ENCODE results near the gene SLC6A8. TPM values are rescaled to one million over a fixed set of nuclear protein-coding genes. Genes with fewer than 3 reads are reported as not detected.
"Not testable (repeated sequence)": the region's sequence is repeated elsewhere in the genome, so short reads cannot be mapped to it uniquely, and the experiment has no call there.

SLC6A8 gene
- polyA plus RNA-seq, 1 donor from 2014 or later: 0.08 TPM

DNA sequence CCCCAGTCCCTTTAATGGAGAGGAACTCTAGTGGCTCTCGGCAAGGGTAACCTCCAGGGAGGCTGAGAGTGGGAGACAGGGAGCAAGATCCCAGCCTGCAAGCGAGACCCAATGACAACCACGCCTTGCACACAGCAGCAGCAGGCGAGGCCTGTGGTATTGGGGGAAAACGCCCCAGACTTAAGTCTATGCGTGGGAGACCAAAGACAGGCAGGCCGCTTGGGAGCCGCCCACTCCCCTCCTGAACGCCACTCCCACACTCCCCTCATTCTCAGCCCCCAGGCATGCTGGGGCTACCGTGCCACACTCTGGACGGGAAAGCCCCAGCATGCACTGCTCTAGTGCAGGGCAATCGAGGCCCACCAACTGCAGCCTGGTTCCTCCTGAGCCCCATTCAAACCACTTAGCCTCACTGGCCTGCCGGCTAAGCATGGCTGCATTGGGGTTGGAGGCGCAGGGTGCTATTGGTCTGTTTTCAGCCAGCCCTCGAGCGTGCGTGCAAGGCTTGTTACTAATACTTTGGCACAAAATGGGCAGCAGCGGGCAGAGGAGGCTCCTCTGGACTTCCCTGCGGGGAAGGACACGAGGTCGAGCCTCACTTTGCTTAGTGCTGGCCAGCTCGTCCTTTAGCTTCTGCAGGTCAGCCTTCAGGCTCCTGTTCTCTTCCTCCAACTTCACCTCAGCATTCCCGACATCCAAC is 14.8 kb downstream of the SLC6A8 start:
- Mint-ChIP-seq H3K4me1 (no peaks in the 10 kb centered on the region), H3K9me3 (no peaks in the 10 kb centered on the region), H3K36me3 (no peaks in the 10 kb centered on the region), H3K27me3 (peaks cover 6% of the 10 kb centered on the region), H3K4me3 (no peak overlapping the region), H3K27ac (no peak overlapping the region)

DNA sequence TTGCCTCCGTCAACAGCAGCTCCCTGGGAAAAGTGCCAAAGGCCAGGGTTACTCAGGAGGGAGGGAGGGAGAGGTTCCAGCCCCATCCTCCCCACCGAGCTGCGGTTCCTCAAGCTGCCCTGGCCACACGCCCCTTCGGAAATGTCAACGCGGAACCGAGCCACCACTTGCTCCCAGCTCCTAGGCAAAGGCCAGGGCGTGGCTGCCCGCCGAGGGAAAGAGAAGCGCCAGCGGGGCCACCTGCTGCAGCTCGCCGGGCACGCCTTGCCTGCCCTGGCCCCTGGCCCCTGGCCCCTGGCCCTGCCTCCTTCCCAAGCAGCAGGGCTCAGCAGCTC is 15.3 kb downstream of the SLC6A8 start:
- H3K4me3 Mint-ChIP-seq: no peak overlapping the region
- H3K36me3 Mint-ChIP-seq: no peaks in the 10 kb centered on the region
- H3K4me1 Mint-ChIP-seq: peaks cover 0 to 2% (median 0%) of the 10 kb centered on the region in 3 donors
- H3K9me3 Mint-ChIP-seq: no peaks in the 10 kb centered on the region
- H3K27me3 Mint-ChIP-seq: peaks cover 8% of the 10 kb centered on the region
- H3K27ac Mint-ChIP-seq: no peak overlapping the region

DNA sequence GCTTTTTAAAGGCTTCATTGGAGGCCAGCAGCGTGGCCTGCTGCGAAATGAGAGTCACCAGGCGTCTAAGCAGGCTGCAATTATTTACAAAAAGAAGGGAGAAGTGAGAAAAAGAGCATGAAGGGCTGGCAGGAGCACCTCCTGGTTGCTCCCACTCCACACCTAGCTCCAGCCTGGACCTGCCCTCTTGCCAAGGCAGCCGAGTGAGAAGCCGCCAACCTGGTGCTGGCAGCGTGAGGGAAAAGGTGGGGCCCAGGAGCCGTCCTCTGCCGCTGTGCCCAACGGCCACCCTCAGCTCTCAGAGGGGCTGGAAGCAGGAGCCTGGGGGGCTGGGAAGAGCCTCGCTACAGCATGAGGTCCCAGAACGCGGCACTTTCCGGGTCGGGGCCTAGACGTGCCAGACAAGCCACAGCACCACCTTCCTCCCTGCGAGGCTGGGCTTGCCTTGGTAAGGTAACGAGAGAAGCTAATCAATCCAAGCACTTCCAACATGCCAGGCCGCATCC is 16.3 kb downstream of the SLC6A8 start:
- no peak overlapping the region for H3K27ac Mint-ChIP-seq
- no peaks in the 10 kb centered on the region for H3K9me3 Mint-ChIP-seq
- H3K4me1 Mint-ChIP-seq: peaks cover 0 to 4% (median 0%) of the 10 kb centered on the region in 3 donors
- H3K36me3 Mint-ChIP-seq: no peaks in the 10 kb centered on the region
- peaks cover 7% of the 10 kb centered on the region for H3K27me3 Mint-ChIP-seq
- no peak overlapping the region for H3K4me3 Mint-ChIP-seq

DNA sequence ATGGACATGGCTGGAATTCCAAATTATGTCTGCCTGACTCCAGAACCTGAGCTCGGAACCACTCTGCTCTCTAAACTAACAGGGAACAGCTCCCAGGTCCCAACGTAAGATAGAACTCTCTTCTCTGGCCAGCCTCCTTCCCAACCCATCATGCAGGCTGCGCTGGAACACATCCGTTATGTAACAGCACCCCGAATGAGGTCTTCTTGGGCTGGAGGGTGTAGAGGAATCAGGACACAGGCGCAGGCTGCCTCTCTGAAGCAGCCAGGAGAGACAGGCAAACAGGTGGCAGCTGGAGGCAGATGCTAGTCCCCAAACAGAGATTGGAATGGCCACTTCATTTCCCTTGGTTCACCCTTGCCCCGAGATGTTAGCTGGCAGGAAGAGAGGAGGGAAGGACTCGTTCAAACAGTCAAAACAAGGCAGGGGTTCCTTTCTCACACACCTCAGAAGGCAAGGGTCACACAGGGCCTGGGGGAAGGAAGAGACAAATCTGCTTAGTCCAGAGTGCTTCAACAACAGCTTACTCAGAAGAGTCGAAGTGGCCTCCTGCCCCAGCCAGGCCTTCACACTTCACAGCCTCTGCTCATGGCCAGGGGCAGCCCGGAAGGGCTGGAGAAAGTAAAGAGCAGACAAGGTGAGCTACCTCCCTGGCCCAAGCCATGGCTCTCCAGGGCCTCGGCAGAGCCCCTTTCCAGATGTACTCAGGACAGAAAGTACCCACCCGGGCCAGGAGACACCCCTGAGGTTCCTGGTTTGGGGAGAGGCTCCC is 17.1 kb downstream of the SLC6A8 start:
- not testable (repeated sequence) for H3K4me3 Mint-ChIP-seq

DNA sequence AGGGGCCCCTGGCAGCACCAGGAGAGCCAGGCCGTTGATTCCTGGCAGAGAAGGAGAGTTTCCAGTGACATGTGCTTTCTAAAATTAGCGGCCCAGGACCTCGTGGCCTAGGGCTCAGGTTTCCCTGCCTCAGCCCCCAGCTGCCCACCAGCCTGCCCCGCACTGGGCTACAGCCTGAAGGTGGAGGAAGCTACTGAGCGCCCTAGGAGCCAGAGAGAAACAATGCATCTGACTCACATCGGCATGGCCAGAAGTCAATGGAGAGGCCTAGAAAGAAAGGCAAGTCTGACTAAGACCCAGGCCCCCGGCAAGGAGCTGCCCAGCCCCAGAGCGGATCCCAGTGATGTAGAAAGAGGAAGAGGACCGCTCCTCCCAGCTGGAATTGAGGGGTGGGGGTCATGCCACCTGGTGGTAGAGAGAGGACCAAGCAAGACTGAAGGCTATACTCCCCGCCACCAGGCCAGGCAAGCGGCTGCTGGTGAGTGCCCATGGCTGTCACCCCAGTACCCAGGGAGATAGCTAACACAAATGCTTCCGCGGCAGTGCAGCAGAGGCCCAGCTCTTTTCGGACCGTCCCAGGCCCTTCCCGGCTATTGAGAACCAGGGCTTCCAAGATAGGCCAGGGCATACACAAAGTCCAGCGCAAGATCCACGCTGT is 17.8 kb downstream of the SLC6A8 start:
- not testable (repeated sequence) for H3K4me3 Mint-ChIP-seq, H3K4me1 Mint-ChIP-seq, H3K27me3 Mint-ChIP-seq, H3K36me3 Mint-ChIP-seq, H3K27ac Mint-ChIP-seq, H3K9me3 Mint-ChIP-seq

More for the DNA sequence above, 17.1 kb downstream of the SLC6A8 start:
- H3K27me3 Mint-ChIP-seq, H3K27ac Mint-ChIP-seq, H3K36me3 Mint-ChIP-seq, H3K9me3 Mint-ChIP-seq, H3K4me1 Mint-ChIP-seq: not testable (repeated sequence)

DNA sequence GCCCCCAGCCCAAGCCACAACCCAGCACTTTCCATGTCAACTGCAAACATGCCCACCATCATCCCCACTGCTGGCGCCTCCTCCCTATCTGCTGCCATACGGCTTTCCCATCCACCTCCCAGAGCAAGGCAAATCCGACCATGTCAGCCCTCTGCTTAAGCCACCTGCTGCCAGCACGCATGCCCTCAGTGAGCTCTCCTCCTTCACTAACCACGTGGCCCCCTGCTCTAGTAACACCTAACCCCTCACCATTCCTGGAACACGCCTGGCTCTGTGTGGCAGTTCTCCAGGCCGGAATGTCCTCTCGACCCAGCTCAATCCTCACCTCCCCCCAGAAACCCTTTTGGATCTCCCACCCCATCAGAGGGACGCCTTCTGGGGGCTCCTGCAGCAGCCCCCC is 19.1 kb downstream of the SLC6A8 start:
- Mint-ChIP-seq H3K27ac (no peak overlapping the region), H3K27me3 (peaks cover 8% of the 10 kb centered on the region), H3K4me3 (no peak overlapping the region), H3K4me1 (peaks cover 0 to 4% (median 0%) of the 10 kb centered on the region in 3 donors), H3K9me3 (no peaks in the 10 kb centered on the region), H3K36me3 (no peaks in the 10 kb centered on the region)

- no peak overlapping the region for H3K27ac Mint-ChIP-seq
- H3K4me1 Mint-ChIP-seq: peaks cover 0 to 4% (median 0%) of the 10 kb centered on the region in 3 donors
- no peaks in the 10 kb centered on the region for H3K36me3 Mint-ChIP-seq
- H3K4me3 Mint-ChIP-seq: no peak overlapping the region
- H3K27me3 Mint-ChIP-seq: peaks cover 8% of the 10 kb centered on the region
- no peaks in the 10 kb centered on the region for H3K9me3 Mint-ChIP-seq
These were observed 19.7 kb downstream of the SLC6A8 start for GRCh38 chrX:153707406-153707805.

- Mint-ChIP-seq H3K27ac (no peak overlapping the region), H3K36me3 (no peaks in the 10 kb centered on the region), H3K27me3 (peaks cover 8% of the 10 kb centered on the region), H3K4me1 (peaks cover 0 to 4% (median 0%) of the 10 kb centered on the region in 3 donors), H3K9me3 (peaks cover 0 to under 1% (median 0%) of the 10 kb centered on the region in 3 donors), H3K4me3 (no peak overlapping the region)
These were observed 20.7 kb downstream of the SLC6A8 start for GRCh38 chrX:153708415-153708814.

GRCh38 chrX:153709726-153710674 is 22.3 kb downstream of the SLC6A8 start:
- H3K27me3 Mint-ChIP-seq: peaks cover 8% of the 10 kb centered on the region
- H3K9me3 Mint-ChIP-seq: peaks cover 0 to 3% (median 0%) of the 10 kb centered on the region in 3 donors
- H3K36me3 Mint-ChIP-seq: no peaks in the 10 kb centered on the region
- H3K27ac Mint-ChIP-seq: no peak overlapping the region
- peaks cover 0 to 4% (median 0%) of the 10 kb centered on the region in 3 donors for H3K4me1 Mint-ChIP-seq
- no peak overlapping the region for H3K4me3 Mint-ChIP-seq

GRCh38 chrX:153714256-153714655 is 26.5 kb downstream of the SLC6A8 start:
- peaks cover 3% of the 10 kb centered on the region for H3K27me3 Mint-ChIP-seq
- H3K4me1 Mint-ChIP-seq: peaks cover 0 to 4% (median 0%) of the 10 kb centered on the region in 3 donors
- peaks cover 0 to 3% (median 0%) of the 10 kb centered on the region in 3 donors for H3K9me3 Mint-ChIP-seq
- H3K4me3 Mint-ChIP-seq: no peak overlapping the region
- H3K36me3 Mint-ChIP-seq: no peaks in the 10 kb centered on the region
- H3K27ac Mint-ChIP-seq: no peak overlapping the region

DNA sequence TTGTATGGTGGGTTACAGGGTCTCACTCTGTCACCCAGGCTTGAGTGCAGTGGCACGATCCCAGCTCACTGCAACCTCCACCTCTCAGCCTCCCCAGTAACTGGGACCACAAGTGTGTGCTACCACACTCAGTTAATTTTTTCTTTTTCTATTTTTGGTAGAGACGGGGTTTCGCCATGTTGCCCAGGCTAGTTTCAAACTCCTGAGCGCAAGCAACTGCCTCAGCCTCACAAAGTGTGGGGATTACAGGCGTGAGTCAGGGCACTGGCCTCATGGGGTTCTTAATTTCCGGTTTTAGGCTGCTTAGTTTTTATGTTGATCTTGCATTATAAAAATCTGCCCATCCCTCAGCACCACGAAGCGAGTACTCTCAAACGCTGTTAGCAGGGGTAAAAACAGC is 29.7 kb downstream of the SLC6A8 start:
- Mint-ChIP-seq H3K27ac (no peak overlapping the region), H3K36me3 (no peaks in the 10 kb centered on the region), H3K9me3 (peaks cover 0 to 3% (median 0%) of the 10 kb centered on the region in 3 donors)

DNA sequence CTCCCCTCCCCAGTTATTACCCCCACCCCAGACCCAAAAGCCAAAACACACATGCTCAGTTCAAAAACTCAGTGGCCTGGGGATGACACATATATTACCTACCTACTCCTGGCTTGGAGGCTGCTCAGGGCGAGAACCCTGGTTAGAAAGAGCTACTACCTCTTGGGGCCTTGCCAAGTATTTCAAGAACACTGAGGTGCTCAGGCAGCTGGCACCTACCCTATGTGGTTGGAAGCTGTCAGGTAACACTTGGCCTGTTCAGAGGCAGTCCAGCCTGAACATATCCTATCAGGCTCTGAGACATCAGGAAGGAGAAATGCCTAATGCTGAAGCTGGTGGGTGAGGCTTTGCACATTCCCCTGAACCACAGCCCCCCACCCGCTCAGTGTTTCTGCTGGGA is 31.5 kb downstream of the SLC6A8 start:
- Mint-ChIP-seq H3K36me3 (no peaks in the 10 kb centered on the region), H3K4me3 (peak overlapping the region in 1 of 4 donors; percentile 38), H3K9me3 (no peaks in the 10 kb centered on the region), H3K27ac (no peak overlapping the region), H3K27me3 (no peaks in the 10 kb centered on the region), H3K4me1 (peaks cover 0 to 13% (median 4%) of the 10 kb centered on the region in 3 donors)

More for the DNA sequence above, 29.7 kb downstream of the SLC6A8 start:
- no peak overlapping the region for H3K4me3 Mint-ChIP-seq
- H3K4me1 Mint-ChIP-seq: peaks cover 0 to 9% (median 4%) of the 10 kb centered on the region in 3 donors
- H3K27me3 Mint-ChIP-seq: no peaks in the 10 kb centered on the region

DNA sequence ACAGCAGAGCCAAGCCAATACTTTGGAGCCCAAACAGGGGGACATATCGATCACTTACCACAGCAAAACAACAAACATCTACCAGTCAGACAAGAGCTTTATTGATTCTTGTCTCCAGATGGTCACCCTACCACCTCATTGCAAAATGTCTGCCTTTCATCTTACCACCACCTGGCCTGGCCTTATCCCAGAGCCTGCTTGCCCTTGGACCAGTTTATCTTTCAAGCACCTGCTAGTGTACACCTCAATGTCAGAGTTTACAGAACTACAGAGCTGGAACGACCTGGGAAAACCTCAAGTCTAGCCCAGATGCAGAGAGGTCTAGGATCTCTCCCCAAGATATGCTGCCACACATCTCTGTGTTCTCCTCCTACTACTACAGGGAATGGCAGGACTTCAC is 32.0 kb downstream of the SLC6A8 start:
- no peak overlapping the region for H3K27ac Mint-ChIP-seq
- peak overlapping the region in 1 of 4 donors; percentile 38 for H3K4me3 Mint-ChIP-seq
- H3K4me1 Mint-ChIP-seq: peaks cover 0 to 13% (median 4%) of the 10 kb centered on the region in 3 donors
- H3K9me3 Mint-ChIP-seq: no peaks in the 10 kb centered on the region
- H3K27me3 Mint-ChIP-seq: no peaks in the 10 kb centered on the region
- no peaks in the 10 kb centered on the region for H3K36me3 Mint-ChIP-seq

GRCh38 chrX:153722704-153723350 is 35.1 kb downstream of the SLC6A8 start:
- peak overlapping the region in 2 of 3 donors; percentile 83 to 91 for H3K27ac Mint-ChIP-seq
- peaks cover 2% of the 10 kb centered on the region for H3K27me3 Mint-ChIP-seq
- H3K4me3 Mint-ChIP-seq: peak overlapping the region; percentile 82 to 92 (median 90)
- no peaks in the 10 kb centered on the region for H3K9me3 Mint-ChIP-seq
- peaks cover 0 to 21% (median 12%) of the 10 kb centered on the region in 3 donors for H3K4me1 Mint-ChIP-seq
- no peaks in the 10 kb centered on the region for H3K36me3 Mint-ChIP-seq

All from IgD-negative memory B cell (primary cell).